ENCODE results near the gene MYO5B. TPM values are rescaled to one million over a fixed set of nuclear protein-coding genes. Genes with fewer than 3 reads are reported as not detected.

The MYO5B gene
- polyA plus RNA-seq, 1 of the 3 experiments (the other 2 are of a cell fraction) = 1.3 TPM

DNA sequence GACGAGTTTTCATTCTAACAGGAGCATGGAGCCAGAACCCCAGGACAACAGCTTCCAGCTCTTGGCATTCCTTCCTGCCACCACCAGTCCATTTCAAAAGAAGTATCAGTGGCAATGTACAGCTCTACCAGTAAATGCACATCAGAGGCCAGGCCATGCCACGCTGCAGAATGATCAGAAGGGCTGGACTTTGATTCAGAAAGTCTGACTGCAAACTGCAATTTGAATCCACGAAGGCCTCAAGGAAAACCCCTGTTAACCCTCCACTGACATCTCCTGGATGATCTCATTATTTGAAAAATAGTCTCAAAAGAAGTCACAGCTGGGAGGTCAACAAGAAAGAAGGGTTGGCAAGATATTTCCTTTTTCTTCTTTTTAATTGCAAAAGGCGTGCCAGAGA lies 119.2 kb downstream of the MYO5B start:
- H3K9me3 ChIP-seq = no peaks in the 10 kb centered on the region
- H3K79me2 ChIP-seq (ENCODE audit: insufficient read depth) = no peaks in the 10 kb centered on the region
- no peaks in the 10 kb centered on the region; the same call in 1 of the 2 replicates for H3K27me3 ChIP-seq (ENCODE audit: insufficient read depth)
- H3K4me3 ChIP-seq (ENCODE audit: low read depth in 2 of 2, low read length in 1 of 2) = no peak overlapping the region
- no peaks in the 10 kb centered on the region for H3K9me2 ChIP-seq
- H3K4me1 ChIP-seq (ENCODE audit: control insufficient read depth in 1 of 2, insufficient read depth in 2 of 2, low read depth in 1 of 2, low read length in 1 of 2) = no peaks in the 10 kb centered on the region
- H3K36me3 ChIP-seq (replicated peaks in 1 of 2; ENCODE audit: control insufficient read depth in 1 of 2, insufficient read depth in 2 of 2, low read length in 1 of 2) = no peaks in the 10 kb centered on the region
- H3F3A ChIP-seq (replicated peaks; ENCODE audit: insufficient read depth) = no peaks in the 10 kb centered on the region
- POLR2A ChIA-PET = no interaction called here
- no peak overlapping the region for H3K27ac ChIP-seq (ENCODE audit: low read depth in 2 of 2, low read length in 1 of 2)
- WGBS (ENCODE audit: low lambda C conversion rate) = 17% methylated on average over 4 of the region's 4 CpGs
- TF ChIP-seq EP300 (IDR thresholded peaks at IDR 0.05; ENCODE audit: borderline replicate concordance in 1 of 2, low read depth in 1 of 2, low read length in 1 of 2) = no peak
- no peak for TF ChIP-seq RAD21 (IDR thresholded peaks at IDR 0.05; ENCODE audit: low read length)
- TF ChIP-seq NFIC (IDR thresholded peaks at IDR 0.05; ENCODE audit: borderline replicate concordance) = no peak
- TF ChIP-seq SMC3 (IDR thresholded peaks at IDR 0.05; ENCODE audit: low read depth, low read length) = no peak
- TF ChIP-seq FOSL2 (IDR thresholded peaks at IDR 0.05; ENCODE audit: borderline replicate concordance, low read depth) = no peak
- TF ChIP-seq TAF1 (IDR thresholded peaks at IDR 0.05; ENCODE audit: borderline replicate concordance, low read depth, low read length) = no peak
- TF ChIP-seq, protein P1, sequence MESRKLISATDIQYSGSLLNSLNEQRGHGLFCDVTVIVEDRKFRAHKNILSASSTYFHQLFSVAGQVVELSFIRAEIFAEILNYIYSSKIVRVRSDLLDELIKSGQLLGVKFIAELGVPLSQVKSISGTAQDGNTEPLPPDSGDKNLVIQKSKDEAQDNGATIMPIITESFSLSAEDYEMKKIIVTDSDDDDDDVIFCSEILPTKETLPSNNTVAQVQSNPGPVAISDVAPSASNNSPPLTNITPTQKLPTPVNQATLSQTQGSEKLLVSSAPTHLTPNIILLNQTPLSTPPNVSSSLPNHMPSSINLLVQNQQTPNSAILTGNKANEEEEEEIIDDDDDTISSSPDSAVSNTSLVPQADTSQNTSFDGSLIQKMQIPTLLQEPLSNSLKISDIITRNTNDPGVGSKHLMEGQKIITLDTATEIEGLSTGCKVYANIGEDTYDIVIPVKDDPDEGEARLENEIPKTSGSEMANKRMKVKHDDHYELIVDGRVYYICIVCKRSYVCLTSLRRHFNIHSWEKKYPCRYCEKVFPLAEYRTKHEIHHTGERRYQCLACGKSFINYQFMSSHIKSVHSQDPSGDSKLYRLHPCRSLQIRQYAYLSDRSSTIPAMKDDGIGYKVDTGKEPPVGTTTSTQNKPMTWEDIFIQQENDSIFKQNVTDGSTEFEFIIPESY (IDR thresholded peaks at IDR 0.05; ENCODE audit: borderline replicate concordance, low read depth) = no peak
- TF ChIP-seq RFX5 (IDR thresholded peaks at IDR 0.05; ENCODE audit: low read length) = no peak
- TF ChIP-seq EZH2phosphoT487 (IDR thresholded peaks at IDR 0.05; ENCODE audit: borderline replicate concordance, low read depth) = no peak
- TF ChIP-seq MXI1 (IDR thresholded peaks at IDR 0.05; ENCODE audit: low read depth, low read length) = no peak
- no peak for TF ChIP-seq POLR2AphosphoS5 (IDR thresholded peaks at IDR 0.05; ENCODE audit: low read depth, low read length)
- TF ChIP-seq MEF2A (IDR thresholded peaks at IDR 0.05; ENCODE audit: borderline replicate concordance, low read depth) = no peak
- TF ChIP-seq, protein P2, sequence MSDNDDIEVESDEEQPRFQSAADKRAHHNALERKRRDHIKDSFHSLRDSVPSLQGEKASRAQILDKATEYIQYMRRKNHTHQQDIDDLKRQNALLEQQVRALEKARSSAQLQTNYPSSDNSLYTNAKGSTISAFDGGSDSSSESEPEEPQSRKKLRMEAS (IDR thresholded peaks at IDR 0.05; ENCODE audit: low read depth) = no peak
- no peak for TF ChIP-seq TEAD4 (IDR thresholded peaks at IDR 0.05; ENCODE audit: borderline replicate concordance, insufficient read depth)
- TF ChIP-seq TCF12 (IDR thresholded peaks at IDR 0.05) = no peak
- TF ChIP-seq, protein P3, sequence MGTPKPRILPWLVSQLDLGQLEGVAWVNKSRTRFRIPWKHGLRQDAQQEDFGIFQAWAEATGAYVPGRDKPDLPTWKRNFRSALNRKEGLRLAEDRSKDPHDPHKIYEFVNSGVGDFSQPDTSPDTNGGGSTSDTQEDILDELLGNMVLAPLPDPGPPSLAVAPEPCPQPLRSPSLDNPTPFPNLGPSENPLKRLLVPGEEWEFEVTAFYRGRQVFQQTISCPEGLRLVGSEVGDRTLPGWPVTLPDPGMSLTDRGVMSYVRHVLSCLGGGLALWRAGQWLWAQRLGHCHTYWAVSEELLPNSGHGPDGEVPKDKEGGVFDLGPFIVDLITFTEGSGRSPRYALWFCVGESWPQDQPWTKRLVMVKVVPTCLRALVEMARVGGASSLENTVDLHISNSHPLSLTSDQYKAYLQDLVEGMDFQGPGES (IDR thresholded peaks at IDR 0.05; ENCODE audit: low read depth, low read length) = no peak
- TF ChIP-seq NRF1 (IDR thresholded peaks at IDR 0.05; ENCODE audit: low read depth, low read length) = no peak
- TF ChIP-seq, protein P4, sequence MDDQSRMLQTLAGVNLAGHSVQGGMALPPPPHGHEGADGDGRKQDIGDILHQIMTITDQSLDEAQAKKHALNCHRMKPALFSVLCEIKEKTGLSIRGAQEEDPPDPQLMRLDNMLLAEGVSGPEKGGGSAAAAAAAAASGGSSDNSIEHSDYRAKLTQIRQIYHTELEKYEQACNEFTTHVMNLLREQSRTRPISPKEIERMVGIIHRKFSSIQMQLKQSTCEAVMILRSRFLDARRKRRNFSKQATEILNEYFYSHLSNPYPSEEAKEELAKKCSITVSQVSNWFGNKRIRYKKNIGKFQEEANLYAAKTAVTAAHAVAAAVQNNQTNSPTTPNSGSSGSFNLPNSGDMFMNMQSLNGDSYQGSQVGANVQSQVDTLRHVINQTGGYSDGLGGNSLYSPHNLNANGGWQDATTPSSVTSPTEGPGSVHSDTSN (IDR thresholded peaks at IDR 0.05) = no peak
- no peak for TF ChIP-seq JUND (IDR thresholded peaks at IDR 0.05)
- TF ChIP-seq, protein P5, sequence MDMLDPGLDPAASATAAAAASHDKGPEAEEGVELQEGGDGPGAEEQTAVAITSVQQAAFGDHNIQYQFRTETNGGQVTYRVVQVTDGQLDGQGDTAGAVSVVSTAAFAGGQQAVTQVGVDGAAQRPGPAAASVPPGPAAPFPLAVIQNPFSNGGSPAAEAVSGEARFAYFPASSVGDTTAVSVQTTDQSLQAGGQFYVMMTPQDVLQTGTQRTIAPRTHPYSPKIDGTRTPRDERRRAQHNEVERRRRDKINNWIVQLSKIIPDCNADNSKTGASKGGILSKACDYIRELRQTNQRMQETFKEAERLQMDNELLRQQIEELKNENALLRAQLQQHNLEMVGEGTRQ (IDR thresholded peaks at IDR 0.05; ENCODE audit: borderline replicate concordance, low read depth, low read length) = no peak
- H4K20me1 ChIP-seq (ENCODE audit: insufficient read depth) = no peaks in the 10 kb centered on the region
- no peak overlapping the region for H3K9ac ChIP-seq
- CTCF ChIA-PET = no interaction called here
- no peak overlapping the region for H3K4me2 ChIP-seq
- DNase-seq = no peak
- H2AFZ ChIP-seq (ENCODE audit: low read depth) = no peak overlapping the region

Measured in SK-N-SH (cell line).